ENCODE results near the gene ASCL3. TPM values are rescaled to one million over a fixed set of nuclear protein-coding genes. Genes with fewer than 3 reads are reported as not detected.

ASCL3 gene
- total RNA-seq, 4 donors from 2014 or later: not detected

- Histone ChIP-seq H3K36me3 (peaks cover 16 to 50% (median 42%) of the 10 kb centered on the region in 4 donors), H3K4me3 (no peak overlapping the region), H3K27me3 (no peaks in the 10 kb centered on the region), H3K4me1 (peaks cover 12 to 23% (median 20%) of the 10 kb centered on the region in 4 donors), H3K9me3 (no peaks in the 10 kb centered on the region), H3K27ac (replicated peaks in 1 of 4) (no peak overlapping the region)
- intact Hi-C loops (cut with DNase I): loop anchor here (10.0 kb wide), 1 partner anchor 122 kb away; no protein-coding TSS in a partner anchor
- no peak for DNase-seq (ENCODE audit: extremely low spot score)
- no peak for TF ChIP-seq EP300 (IDR thresholded peaks at IDR 0.05)
- TF ChIP-seq POLR2A (IDR thresholded peaks at IDR 0.05; ENCODE audit: low read depth): no peak
- TF ChIP-seq CTCF (IDR thresholded peaks at IDR 0.05): no peak
- no peak for TF ChIP-seq POLR2AphosphoS5 (IDR thresholded peaks at IDR 0.05)
- WGBS: 90% methylated on average over 4 of the region's 4 CpGs
Observed at GRCh38 chr11:8956860-8957259, 14.0 kb upstream of the ASCL3 start.

- WGBS: 80% methylated on average over 3 of the region's 3 CpGs
Observed at GRCh38 chr11:8948886-8949285, 6.1 kb upstream of the ASCL3 start.

GRCh38 chr11:8947230-8947943 lies 4.6 kb upstream of the ASCL3 start:
- peaks cover 17 to 57% (median 46%) of the 10 kb centered on the region in 4 donors for H3K36me3 ChIP-seq

More at GRCh38 chr11:8948886-8949285, 6.1 kb upstream of the ASCL3 start:
- Histone ChIP-seq H3K27me3 (no peaks in the 10 kb centered on the region), H3K36me3 (peaks cover 25 to 72% (median 59%) of the 10 kb centered on the region in 4 donors), H3K27ac (replicated peaks in 1 of 4) (no peak overlapping the region), H3K4me1 (no peaks in the 10 kb centered on the region), H3K4me3 (no peak overlapping the region), H3K9me3 (no peaks in the 10 kb centered on the region)
- no peak for TF ChIP-seq EP300 (IDR thresholded peaks at IDR 0.05)
- TF ChIP-seq POLR2A (IDR thresholded peaks at IDR 0.05; ENCODE audit: low read depth): no peak
- no peak for DNase-seq (ENCODE audit: extremely low spot score)
- intact Hi-C loops (cut with DNase I): no loop called here

GRCh38 chr11:8941341-8942103 lies 1.3 kb downstream of the ASCL3 start:
- TF ChIP-seq POLR2AphosphoS5 (IDR thresholded peaks at IDR 0.05) (no peak), POLR2A (IDR thresholded peaks at IDR 0.05; ENCODE audit: low read depth) (no peak), CTCF (IDR thresholded peaks at IDR 0.05) (no peak), EP300 (IDR thresholded peaks at IDR 0.05) (no peak)

More at GRCh38 chr11:8947230-8947943, 4.6 kb upstream of the ASCL3 start:
- Histone ChIP-seq H3K27ac (replicated peaks in 1 of 4) (no peak overlapping the region), H3K9me3 (no peaks in the 10 kb centered on the region), H3K27me3 (no peaks in the 10 kb centered on the region), H3K4me1 (no peaks in the 10 kb centered on the region), H3K4me3 (no peak overlapping the region)
- TF ChIP-seq EP300 (IDR thresholded peaks at IDR 0.05): no peak
- no peak for TF ChIP-seq POLR2AphosphoS5 (IDR thresholded peaks at IDR 0.05)
- TF ChIP-seq POLR2A (IDR thresholded peaks at IDR 0.05; ENCODE audit: low read depth): no peak
- intact Hi-C loops (cut with DNase I): no loop called here
- DNase-seq (ENCODE audit: extremely low spot score): no peak
- WGBS: 73% methylated on average over 4 of the region's 4 CpGs

GRCh38 chr11:8937659-8938058 lies 5.2 kb downstream of the ASCL3 start:
- TF ChIP-seq POLR2AphosphoS5 (IDR thresholded peaks at IDR 0.05): no peak
- no peak for TF ChIP-seq CTCF (IDR thresholded peaks at IDR 0.05)
- no peak for TF ChIP-seq EP300 (IDR thresholded peaks at IDR 0.05)
- TF ChIP-seq POLR2A (IDR thresholded peaks at IDR 0.05; ENCODE audit: low read depth): no peak
- no peaks in the 10 kb centered on the region for H3K36me3 ChIP-seq
- no peaks in the 10 kb centered on the region for H3K9me3 ChIP-seq
- DNase-seq (ENCODE audit: extremely low spot score): no peak
- intact Hi-C loops (cut with DNase I): no loop called here
- H3K4me3 ChIP-seq: no peak overlapping the region
- WGBS: 90% methylated on average over 14 of the region's 14 CpGs
- no peaks in the 10 kb centered on the region for H3K27me3 ChIP-seq
- no peak overlapping the region for H3K27ac ChIP-seq (replicated peaks in 1 of 4)
- H3K4me1 ChIP-seq: peaks cover 0 to 8% (median 3%) of the 10 kb centered on the region in 4 donors

More at GRCh38 chr11:8941341-8942103, 1.3 kb downstream of the ASCL3 start:
- no peak overlapping the region for H3K4me3 ChIP-seq
- intact Hi-C loops (cut with DNase I): no loop called here
- H3K9me3 ChIP-seq: no peaks in the 10 kb centered on the region
- WGBS: 76% methylated on average over 8 of the region's 8 CpGs
- H3K36me3 ChIP-seq: no peaks in the 10 kb centered on the region
- no peak for DNase-seq (ENCODE audit: extremely low spot score)
- no peak overlapping the region for H3K27ac ChIP-seq (replicated peaks in 1 of 4)
- H3K27me3 ChIP-seq: no peaks in the 10 kb centered on the region
- H3K4me1 ChIP-seq: no peaks in the 10 kb centered on the region

All from esophagus muscularis mucosa (tissue), 4 donors.